Measurements from ENCODE around the gene EMC10. TPM values are rescaled to one million over a fixed set of nuclear protein-coding genes. Genes with fewer than 3 reads are reported as not detected.
"Not testable (repeated sequence)": the region's sequence is repeated elsewhere in the genome, so short reads cannot be mapped to it uniquely, and the experiment has no call there.

EMC10 gene
- polyA plus RNA-seq, 4 donors, result 115 to 189 (median 133) TPM

DNA sequence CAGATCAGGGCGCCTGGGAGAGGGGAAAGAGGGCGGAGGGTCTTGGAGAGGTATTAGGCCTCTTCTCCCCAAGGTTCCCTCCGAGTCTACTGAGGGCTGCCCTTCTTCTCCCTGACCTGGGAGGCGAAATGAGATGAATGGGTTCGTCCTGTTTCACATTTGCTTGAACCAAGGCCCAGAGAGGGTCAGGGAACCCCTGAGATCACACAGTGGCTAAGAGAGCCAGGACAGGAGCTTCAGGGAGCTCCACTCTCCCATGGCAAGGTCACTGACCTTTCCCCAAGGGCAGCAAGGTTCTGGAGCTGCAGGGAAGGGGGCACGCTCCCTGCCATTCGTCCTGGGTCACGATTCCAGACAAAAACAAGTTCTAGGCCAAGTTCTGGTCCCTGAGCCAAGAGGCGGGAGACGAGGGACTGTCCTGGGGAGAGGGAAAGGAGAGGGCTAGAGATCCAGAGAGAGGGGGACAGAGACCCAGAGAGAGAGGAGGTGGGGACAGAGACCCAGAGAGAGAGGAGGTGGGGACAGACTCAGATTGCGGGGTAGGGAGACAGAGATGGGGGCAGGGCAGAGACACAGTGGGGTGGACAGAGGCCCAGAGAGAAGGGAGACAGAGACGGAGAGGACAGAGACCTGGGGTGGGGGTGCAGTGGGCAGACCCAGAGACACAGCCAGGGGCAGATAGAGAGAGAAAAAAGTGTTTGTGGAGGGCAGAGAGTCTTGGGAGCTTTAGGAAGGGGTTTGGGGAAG, 36.9 kb downstream of the EMC10 start:
- no peak for DNase-seq (ENCODE audit: low read depth in 4 of 4, low spot score in 3 of 4)

DNA sequence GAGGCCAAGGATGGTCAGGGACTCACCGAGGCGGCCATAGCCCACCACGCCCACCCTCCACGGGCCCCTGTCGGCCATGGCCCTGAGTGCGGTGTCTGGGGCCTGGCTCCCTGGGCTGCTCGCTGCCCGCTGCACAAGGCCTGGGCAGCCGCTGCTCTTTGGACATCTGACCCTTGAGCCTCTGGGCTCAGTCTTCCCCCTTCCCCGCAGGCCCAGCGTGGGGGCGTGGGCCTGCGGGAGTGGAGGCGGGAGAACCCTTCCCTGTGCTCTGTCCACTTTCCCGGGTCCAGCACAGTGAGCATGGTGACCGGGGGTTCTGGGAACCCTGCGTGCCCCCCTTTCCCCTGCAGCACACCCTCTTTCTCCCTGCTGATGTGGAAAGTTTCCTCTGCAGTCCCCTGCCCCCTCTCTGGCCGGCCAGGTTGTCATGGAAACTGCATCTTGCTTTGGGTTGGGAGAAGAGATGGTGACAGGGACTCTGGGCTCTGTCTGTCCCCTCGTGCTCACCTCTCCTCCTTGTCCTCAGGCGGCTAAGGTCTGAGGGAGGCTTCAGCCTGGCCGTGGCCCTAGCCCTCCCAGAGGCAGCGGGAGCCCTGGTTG, 37.5 kb downstream of the EMC10 start, which contains the start of gene ASPDH:
ASPDH (minus strand) TSS at position 168 of the 600 bp plus-strand sequence; CDS start at position 78, 90 bp downstream.
- DNase-seq (ENCODE audit: low read depth in 4 of 4, low spot score in 3 of 4), result no peak

DNA sequence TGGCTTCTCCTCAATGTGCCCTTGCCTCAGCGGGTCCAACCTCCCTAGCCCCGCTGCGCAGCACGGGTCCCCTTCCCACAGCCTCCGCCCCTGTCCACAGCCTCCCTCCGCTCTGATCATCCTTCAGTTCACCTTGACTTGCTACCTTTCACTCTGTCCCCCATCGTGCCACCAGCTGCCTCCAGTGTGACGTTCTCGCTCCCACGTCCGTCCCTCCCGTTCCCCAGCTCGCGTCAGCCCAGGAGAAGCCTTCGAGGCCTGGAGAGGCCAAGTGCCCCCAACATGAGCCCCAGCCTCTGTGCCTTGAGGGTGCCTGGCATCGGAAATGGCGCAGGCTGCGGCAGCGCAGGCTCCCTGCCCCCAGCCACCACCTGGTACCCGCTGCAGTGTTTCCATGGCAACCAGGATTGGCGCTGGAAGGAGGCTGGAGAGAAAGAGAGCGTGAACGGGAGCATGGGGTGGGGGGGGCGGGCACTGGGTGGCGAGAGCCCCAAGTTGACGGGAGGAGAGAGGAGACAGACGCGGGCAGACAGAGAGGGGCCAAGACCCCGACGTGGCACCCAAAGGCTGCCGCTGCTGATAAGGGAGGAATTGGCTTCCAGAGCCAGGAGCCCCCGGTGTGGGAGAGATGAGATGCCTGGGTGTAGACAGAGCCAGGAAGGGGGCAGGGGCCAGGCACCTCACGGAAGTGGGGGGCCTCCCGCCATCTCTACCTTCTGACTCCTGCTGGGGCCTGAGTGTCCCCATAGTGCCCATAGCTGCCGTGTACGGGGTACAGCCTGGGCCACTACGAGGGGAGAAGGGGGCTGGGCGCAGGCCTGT, 38.2 kb downstream of the EMC10 start:
- no peak for DNase-seq (ENCODE audit: low read depth in 4 of 4, low spot score in 3 of 4)

DNA sequence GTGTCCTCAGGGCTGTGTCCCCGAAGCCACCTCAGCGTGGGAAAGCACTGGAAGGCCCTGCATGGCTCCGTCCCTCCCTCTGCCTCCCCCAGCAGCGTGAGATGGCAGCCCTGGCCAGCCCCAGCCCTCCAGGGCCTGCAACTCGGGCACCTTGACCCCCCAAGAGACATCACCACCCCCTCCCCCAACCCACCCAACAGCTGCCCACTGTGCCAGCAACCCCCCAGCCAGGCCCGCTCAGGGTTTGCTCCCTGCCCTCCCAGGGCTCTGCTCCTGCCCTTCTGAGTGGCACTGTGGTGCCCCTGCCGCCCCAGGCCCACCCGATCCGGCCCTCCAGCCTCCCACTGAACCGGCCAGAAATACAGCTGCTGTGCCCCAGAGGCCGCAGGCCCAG, 38.9 kb downstream of the EMC10 start:
- DNase-seq (ENCODE audit: low read depth in 4 of 4, low spot score in 3 of 4), result no peak

DNA sequence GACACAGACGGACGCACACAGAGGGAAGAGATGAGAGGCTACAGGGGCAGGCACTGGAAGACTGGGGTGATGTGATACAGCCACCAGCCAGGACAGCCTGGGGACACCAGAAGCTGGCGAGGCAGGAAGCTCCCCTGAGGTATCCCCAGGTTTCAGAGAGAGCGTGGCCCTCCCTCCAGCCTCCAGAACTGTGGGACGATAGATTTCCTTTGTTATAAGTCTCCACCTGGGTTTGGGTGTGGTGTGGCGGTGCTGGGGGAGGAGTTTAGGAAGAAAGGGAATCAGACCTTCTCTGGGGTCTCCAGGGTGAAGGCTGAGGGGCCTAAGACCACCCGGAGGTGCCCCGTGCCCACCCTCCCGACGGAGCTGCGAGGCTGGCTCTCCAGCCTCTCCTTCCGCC, 40.1 kb downstream of the EMC10 start:
- no peak for DNase-seq (ENCODE audit: low read depth in 4 of 4, low spot score in 3 of 4)

DNA sequence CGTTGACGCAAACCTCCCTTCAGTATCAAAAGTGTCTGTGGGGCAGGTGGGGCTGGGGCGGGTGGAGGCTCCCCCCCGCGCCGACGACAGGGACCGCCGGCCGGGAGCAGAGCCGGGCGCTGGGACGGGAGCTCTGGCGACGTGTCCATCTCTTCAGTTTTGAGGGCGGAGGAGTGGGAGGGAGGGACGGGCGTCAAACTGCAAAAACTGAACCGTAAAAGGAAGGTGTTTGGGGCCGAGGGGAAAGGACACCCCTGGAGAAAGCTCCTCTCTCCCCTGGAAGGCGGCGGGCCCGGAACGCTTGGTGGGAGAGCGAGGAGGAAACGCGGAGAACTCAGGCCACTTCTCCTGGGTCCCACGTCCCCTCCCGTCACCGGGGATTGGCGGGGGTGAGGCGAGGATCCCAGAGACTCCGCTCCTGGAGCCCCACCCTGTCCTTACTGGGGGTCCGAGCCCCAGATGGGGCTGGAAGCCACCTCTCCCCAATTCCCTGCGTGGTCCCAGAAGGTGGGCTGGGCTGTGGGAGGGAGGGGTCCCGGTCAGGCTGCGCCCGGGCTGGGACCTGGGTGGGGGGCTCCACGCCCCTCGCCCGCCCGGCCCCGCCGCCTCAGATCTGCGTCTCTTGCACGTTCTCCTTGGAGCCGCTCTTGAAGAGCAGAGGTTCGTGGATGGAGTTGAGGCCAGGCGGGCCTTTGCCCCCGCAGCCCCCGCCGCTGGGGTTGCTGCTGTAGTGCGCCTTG, 40.8 kb downstream of the EMC10 start:
- no peak for DNase-seq (ENCODE audit: low read depth in 4 of 4, low spot score in 3 of 4)

DNA sequence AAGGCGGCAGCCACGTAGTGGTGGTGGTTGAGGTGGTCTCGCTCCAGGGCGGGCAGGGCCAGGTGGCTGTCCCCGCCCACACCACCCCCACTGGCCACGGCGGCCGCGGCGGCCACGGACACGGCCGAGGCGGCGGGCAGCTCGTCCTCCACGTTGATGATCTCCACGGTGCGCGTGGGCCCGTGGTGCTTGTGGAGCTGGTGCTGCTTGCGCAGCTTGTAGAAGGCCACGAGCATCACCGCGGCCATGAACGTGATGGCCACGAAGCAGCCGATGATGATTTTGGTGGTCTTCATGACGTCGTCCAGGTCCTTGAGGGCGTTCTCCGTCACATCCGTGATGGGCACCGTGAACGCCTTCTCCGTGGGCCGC, 41.4 kb downstream of the EMC10 start:
- DNase-seq (ENCODE audit: low read depth in 4 of 4, low spot score in 3 of 4), result no peak

DNA sequence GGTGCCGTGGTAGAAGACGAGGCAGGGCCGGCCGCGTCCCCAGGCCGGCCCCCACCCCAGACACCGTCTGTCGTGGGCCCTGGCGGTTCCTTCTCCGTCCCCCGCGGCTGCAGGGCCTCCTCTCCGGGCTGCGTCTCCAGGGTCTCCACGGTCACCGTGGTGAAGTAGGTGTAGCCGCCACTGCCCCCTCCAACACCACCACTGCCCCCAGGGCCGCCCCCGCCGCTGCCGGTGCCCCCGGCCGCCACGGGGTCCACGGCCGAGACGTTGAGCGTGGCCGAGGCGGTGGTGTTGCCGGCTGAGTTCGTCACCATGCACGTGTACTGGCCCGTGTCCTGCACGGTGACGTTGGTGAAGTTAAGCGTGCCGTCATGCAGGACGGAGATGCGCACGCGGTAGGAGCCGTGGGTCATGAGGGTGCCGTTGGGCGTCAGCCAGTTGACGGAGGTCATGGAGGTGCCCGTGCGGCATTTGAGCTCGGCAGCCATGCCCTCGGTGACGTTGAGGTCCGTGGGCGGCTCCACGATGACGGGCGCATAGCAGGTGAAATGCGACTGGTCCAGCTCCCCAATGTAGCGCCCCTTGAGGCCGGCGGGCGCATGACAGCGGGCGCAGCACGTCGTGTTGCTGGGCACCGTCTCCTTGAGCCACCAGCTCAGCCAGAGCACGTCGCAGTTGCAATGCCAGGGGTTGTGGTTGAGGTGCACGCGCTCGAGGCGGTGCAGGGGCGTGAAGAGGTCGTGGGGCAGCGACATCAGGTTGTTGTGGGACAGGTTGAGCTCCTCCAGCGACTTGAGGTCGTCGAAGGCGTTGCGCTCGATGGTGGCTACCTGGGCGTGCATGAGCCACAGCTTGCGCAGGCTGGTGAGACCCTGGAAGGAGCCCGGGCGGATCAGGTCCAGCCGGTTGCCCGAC, 42.0 kb downstream of the EMC10 start:
- no peak for DNase-seq (ENCODE audit: low read depth in 4 of 4, low spot score in 3 of 4)

DNA sequence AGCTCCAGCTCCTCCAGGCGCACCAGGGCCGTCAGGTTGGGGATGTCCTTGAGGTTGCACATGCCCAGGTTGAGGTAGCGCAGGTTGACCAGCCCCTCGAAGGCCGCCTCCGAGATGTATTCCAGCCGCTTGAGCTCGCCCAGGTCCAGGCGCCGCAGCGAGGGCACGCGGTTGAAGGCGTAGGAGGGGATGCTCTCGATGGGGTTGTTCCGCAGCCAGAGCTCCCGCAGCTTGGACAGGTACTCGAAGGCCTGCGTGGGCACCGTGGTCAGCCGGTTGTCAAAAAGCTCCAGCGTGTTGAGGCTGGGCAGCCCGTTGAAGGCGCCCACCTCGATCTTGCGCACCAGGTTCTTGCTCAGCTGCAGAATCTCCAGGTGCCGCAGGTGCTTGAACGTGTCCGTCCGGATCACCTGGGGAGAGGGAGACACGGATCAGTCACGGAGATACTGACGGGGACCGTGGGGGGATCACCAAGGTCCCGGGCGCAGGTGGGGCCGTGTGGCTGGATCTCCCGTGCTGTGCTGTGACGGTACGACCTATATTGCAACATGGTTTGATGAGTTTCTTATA, 42.8 kb downstream of the EMC10 start:
- no peak for DNase-seq (ENCODE audit: low read depth in 4 of 4, low spot score in 3 of 4)

DNA sequence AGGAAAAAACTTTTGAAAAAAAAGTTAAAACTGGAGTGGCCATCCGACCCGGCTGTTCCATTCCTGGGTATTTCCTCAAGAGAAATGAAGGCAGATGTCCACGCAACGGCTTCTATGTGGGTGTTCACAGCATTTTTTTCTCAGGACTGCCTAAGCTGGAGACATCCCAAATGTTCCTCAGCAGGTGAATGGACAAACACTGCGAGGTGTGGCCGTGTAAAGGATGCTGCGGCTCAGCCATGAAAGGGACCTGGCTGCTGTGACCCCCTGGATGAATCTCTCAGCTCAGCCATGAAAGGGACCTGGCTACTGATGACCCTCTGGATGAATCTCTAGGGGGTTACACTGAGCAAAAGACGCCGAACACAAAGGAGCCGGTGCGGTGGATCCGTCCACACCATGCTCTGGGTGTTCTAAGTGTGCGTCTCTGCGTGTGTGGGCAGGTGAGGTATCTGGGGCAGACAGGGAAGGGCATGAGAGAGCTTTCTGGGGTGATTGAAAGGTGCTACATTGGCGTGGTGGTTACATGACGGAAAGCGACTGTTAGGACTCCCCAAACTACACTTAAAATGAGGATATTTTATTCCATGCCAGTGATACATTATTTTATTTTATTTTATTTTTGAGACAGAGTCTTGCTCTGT, 44.6 kb downstream of the EMC10 start:
- no peak for DNase-seq (ENCODE audit: low read depth in 4 of 4, low spot score in 3 of 4)

DNA sequence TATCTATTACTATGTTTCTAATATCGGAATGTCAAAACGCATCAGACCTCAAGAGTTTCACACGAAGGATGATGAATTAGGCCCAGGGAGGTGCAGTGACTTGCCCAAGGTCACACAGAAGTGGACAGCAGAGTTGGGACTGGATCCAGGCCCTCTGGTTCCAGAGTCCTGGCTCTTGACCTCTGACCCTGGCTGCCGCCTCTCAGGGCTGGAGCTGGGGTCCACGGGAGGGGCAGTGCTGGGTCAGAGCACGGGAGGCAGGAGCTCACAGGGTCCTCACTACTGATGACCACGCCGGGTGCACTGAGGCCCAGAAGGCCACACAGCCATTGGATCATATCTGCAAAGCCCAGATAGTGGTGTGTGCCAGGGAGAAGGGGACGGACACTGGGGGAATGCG, 46.6 kb downstream of the EMC10 start:
- DNase-seq (ENCODE audit: low read depth in 4 of 4, low spot score in 3 of 4), result no peak

DNA sequence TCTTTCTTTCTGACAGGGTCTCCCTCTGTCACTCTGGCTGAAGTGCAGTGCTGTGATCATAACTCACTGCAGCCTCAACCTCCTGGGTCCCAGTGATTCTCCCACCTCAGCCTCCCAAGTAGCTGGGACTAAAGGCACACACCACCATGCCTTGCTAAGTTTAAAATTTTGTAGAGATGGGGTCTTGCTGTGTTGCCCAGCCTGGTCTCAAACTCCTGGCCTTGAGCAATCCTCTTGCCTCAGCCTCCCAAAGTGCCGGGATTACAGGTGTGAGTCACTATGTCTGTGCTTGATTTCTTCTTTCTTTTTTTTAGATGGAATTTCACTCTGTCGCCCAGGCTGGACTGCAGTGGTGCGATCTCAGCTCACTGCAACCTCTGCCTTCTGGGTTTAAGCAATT, 51.7 kb downstream of the EMC10 start:
- DNase-seq (ENCODE audit: low read depth in 4 of 4, low spot score in 3 of 4), result not testable (repeated sequence)

DNA sequence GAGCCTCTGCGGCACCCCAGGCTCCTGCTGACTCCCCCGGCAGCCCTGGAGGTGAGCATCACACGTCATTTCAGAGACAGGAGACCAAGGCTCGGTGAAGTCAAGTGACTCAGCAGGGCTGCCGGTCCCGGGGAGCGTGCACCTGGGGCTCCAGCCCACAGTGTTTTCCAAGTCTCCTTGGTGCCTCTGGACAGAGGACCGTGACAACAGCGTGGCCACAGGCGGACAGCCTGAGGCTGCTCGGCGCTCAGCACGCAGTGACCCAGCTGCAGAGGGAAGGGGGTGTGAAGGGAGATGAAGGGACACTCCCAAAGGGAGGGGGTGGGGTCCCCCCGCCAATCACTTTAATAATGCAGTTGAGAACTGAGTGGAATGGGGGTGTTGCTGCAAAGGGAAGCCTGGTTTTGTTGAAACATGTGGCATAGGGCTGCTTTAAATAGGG, 54.9 kb downstream of the EMC10 start:
- DNase-seq (ENCODE audit: low read depth in 4 of 4, low spot score in 3 of 4), result no peak

DNA sequence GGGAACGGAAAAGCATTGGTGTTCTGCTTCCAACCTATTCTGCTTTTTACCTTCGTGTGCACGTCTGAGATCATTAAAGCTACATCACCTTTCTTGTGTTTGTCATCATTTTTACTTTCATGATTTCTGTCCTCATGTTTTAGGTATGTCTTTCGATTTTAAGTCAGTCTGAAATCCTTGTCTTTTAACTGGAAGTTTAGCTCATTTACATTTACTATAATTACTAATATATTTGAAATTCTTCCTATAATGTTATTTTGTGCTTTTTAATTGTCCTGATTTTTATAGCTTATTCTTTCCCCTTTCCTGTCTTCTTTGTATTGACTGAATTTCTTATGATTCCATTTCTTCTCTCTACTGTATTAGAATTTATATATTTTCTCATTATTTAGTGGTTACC, 56.6 kb downstream of the EMC10 start:
- DNase-seq (ENCODE audit: low read depth in 4 of 4, low spot score in 3 of 4), result no peak

DNA sequence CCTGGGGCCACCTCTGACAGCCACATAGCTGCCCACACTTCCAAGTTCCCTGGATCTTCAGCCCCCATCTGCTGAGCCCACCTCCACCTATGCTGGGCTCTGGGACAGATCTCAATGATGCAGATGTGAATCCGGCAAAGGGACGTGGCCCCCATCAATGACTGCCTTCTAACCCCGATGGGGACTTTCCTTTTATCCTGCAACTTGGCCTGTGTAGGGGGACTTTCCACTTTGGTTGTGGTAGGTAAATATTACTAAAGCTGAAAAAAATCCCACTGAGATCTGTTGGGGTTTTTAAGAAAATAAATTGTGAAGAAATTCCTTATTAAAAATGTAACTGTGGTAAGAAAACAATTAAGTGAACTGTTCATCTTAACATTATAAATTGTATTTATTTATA, 58.2 kb downstream of the EMC10 start:
- no peak for DNase-seq (ENCODE audit: low read depth in 4 of 4, low spot score in 3 of 4)

DNA sequence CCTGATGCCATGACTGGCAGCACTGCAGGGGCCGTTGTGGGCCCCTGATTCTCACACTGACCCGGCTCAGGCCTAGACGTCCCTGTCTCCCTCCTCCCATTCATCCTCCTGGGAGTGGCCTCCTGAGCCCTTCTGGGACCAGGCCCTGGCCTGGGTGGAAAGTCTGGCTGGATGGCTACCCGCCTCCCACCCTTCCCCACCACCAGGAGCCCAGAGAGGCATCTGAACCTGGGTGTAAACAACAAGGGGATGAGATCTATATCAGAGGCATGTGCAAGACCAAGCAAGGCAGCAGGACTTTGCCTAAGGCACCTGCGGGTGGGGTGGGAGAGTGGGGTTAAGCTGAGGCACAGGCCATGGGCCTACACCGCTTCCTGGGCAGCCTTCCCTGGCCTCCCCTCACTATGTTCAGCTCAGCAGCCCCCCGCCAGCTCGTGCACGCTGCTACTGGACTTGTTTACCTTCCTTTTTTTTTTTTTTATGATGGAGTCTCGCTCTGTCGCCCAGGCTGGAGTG, 59.4 kb downstream of the EMC10 start:
- DNase-seq (ENCODE audit: low read depth in 4 of 4, low spot score in 3 of 4), result no peak

DNA sequence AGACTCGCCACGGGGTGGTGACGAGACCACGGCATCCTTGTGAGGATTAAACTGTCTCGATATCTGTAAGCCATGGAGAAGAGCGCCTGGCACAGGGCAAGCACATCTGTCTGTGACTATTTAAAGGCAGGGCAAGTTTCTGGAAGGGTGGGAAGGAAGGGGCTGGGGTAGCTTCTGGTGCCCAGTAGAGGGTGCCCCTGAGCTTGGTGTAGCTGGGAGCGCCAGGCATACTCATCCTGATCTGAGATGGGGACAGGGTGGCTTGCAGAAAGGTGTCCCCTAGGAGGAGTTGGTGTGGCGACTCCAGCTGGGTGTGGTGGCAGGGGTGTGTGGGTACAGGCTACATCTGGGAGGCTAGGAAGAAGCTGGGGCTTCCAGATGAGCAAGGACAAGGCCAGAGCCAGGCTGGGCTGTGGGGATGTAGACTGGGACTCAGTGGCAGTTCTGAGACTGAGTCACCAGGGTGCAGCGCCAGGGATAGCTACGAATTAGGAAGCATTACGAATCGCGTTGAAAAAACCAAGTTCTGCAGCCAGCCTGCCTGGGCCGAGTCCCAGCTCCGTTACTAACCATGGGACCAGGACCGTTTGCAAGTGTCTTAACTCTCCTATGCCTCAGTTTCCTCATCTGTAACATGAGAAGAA, 60.5 kb downstream of the EMC10 start:
- no peak for DNase-seq (ENCODE audit: low read depth in 4 of 4, low spot score in 3 of 4)

DNA sequence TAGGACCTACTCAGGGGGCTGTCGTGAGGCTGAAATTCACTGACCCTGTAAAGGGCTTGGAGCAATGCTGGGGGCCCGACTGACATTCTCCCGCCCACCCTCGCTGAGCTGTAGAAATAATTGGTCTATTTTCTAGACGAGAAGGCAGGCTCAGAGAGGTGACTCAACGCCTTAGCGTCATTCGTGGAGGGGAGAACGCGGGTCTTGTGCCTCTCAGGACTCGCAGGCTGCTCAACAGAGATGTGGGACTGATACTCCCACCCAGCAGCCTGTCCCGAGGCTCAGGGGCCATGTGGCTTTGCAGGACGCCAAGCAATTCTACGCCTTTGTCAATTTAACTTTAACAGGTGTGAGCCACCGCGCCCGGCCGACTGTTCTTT, 61.0 kb downstream of the EMC10 start:
- no peak for DNase-seq (ENCODE audit: low read depth in 4 of 4, low spot score in 3 of 4)

Measured in right renal pelvis (tissue), 4 donors.